ENCODE data around the gene FOXD2.

Gene FOXD2

GRCh38 chr1:47437447-47438164 lies at the start of gene FOXD2:
Gene FOXD2, plus strand, starts transcription at chr1:47438044. Its CDS starts 92 bp downstream, at chr1:47438136.
- peak; percentile 99 for DNase-seq (ENCODE audit: low spot score)
- TF ChIP-seq CTCF (IDR thresholded peaks at IDR 0.05; ENCODE audit: extremely low read depth, missing control alignments): peak; percentile 66

- TF ChIP-seq CTCF (IDR thresholded peaks at IDR 0.05; ENCODE audit: extremely low read depth, missing control alignments): peak; percentile 65
- DNase-seq (ENCODE audit: low spot score): peak; percentile 69
Observed at GRCh38 chr1:47388891-47389238, 49.0 kb upstream of the FOXD2 start.

- TF ChIP-seq CTCF (IDR thresholded peaks at IDR 0.05; ENCODE audit: extremely low read depth, missing control alignments): no peak
- no peak for DNase-seq (ENCODE audit: low spot score)
Observed at GRCh38 chr1:47389731-47390130, 48.1 kb upstream of the FOXD2 start.

GRCh38 chr1:47390843-47391242 lies 47.0 kb upstream of the FOXD2 start:
- no peak for DNase-seq (ENCODE audit: low spot score)
- TF ChIP-seq CTCF (IDR thresholded peaks at IDR 0.05; ENCODE audit: extremely low read depth, missing control alignments): no peak

GRCh38 chr1:47393141-47393540 lies 44.7 kb upstream of the FOXD2 start:
- TF ChIP-seq CTCF (IDR thresholded peaks at IDR 0.05; ENCODE audit: extremely low read depth, missing control alignments): no peak
- DNase-seq (ENCODE audit: low spot score): no peak

GRCh38 chr1:47395433-47395832 lies 42.4 kb upstream of the FOXD2 start:
- TF ChIP-seq CTCF (IDR thresholded peaks at IDR 0.05; ENCODE audit: extremely low read depth, missing control alignments): no peak

GRCh38 chr1:47396671-47397196 lies 41.1 kb upstream of the FOXD2 start:
- DNase-seq (ENCODE audit: low spot score): no peak
- no peak for TF ChIP-seq CTCF (IDR thresholded peaks at IDR 0.05; ENCODE audit: extremely low read depth, missing control alignments)

More at GRCh38 chr1:47395433-47395832, 42.4 kb upstream of the FOXD2 start:
- DNase-seq (ENCODE audit: low spot score): no peak
